GM21423 (cell line): ENCODE results near the gene SESN1.

Source experiments
- ATAC-seq: cut with Tn5 transposase; IDR thresholded peaks from one replicate; pipeline ENCODE4 v1.9.1; 2021; ENCODE audit warnings: mild to moderate bottlenecking, moderate library complexity; ENCODE audit not compliant: unreplicated experiment

Gene SESN1

DNA sequence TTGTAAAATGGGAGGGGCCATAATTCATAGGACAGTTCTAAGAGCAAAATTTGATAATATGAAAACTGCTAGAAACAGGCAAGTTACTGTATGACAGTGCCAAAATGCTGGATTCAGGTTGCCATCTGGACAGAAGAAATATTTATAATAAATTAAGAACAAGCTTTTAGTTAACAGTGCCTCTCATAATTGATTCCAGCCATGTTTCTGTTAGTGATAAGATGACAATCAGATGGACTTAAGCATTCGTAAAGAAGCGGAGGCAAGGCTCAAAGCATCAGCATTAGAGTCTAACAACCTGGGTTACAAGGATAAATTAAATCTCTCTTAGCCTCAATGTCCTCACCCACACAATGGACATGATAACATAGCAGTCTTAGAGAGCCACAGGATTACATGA lies 61.0 kb downstream of the SESN1 start:
- ATAC-seq: no peak

DNA sequence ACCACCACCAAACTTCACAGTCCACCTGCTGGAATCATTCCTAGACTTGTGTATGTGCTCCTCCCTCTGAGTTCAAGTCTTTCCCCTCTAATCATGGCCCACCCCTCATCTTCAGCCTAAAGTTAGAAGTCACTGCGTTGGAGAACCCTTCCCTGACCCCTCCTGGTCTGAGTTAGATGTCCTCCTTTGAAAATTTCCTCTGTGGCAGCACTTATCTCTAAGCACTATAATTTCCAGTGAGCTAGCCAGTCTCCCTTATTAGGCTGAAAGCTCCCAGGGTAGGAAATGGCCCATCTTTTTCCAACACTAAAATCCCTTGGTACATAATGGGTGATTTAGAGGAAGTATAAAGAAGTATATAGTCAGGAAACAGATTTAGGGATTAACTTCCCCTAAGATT lies 63.2 kb downstream of the SESN1 start:
- no peak for ATAC-seq

DNA sequence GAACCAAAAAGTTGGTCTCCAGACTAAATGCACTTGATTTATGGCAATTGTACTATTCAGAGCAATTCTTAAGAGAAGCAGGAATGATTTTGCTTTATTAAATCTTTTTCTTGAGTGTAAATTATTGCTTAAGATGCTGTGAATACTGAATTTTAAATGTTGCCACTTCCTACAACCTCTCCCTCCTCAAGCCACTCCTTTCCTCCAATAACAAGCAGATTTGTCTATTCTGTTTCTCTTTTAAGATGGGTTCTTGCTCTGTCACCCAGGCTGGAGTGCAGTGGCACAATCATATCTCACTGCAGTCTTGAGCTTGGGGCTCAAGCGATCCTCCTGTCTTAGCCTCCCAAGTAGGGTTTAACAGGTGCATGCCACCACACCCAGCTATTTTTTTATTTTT lies 65.3 kb downstream of the SESN1 start:
- no peak for ATAC-seq

DNA sequence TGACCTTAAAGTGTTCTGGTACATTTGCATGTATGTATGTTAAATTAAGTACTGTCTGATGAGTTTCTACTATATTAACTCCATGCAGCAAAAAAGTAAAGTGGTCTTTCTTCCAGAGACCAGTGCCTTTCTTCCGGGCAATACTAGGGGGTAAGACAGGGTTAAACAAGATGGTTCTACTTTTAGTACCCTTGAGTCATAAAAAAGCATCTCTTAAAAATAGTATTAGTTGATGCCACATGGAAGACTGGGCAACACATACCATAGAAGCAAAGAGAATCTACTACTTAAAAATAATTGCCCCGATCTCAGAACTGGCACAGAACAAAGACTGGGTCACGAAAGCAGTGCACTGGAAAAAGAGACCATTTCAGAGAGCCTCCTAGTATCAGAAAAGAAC lies 66.2 kb downstream of the SESN1 start:
- ATAC-seq: no peak

DNA sequence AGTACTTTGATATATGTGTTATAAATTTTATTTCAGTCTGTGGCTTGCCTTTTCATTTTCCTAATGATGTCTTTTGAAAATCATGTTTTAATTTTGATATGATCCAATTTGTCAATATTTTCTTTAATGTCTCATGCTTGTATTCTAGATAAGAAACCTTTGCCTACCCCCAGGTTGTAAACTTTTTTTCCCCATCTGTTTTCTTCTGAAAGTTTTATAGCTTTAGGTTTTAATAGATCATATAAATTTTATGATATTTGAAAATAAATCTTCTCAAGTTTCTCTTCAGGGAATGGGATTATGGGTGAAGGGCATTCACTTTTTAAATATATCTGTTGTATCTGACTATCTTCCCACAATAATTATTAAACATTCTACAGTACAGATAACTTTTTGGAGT lies 66.7 kb downstream of the SESN1 start:
- ATAC-seq: no peak

DNA sequence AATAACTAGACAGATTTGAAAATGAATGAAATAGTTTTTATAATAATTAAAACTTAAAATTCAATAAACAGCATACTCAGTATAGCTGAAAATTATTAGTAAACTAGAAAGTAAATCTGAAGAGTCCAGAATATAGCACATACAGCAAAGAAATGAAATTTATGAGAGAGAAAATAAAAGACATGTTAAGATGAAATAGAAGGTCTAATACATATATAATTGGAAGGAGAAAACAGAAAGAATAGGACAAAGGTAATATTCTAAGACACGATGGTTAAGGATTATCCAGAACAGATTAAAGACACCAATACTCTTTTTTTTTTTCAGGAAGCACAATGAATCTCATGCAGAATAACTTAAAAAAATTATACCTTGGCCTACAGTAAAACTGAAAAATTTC lies 69.0 kb downstream of the SESN1 start:
- ATAC-seq: no peak

DNA sequence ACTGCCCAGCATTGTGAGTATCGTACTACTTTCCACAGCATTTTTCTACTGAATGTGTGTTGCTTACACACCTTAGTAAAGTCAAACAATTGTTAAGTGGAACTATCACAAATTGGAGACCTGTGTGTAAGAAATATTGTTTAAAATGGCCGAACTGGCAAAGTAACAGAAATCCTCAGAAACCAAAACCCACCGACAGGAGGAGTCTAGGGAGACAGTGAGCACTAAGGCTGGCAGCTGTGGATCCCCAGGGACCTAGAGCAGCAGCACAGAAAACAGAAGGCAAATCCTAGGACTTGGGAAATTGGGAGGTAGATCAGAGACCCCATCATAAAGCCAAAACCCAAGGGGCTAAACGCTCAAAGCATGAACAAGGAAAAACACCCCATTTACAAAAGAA lies 69.9 kb downstream of the SESN1 start:
- no peak for ATAC-seq

DNA sequence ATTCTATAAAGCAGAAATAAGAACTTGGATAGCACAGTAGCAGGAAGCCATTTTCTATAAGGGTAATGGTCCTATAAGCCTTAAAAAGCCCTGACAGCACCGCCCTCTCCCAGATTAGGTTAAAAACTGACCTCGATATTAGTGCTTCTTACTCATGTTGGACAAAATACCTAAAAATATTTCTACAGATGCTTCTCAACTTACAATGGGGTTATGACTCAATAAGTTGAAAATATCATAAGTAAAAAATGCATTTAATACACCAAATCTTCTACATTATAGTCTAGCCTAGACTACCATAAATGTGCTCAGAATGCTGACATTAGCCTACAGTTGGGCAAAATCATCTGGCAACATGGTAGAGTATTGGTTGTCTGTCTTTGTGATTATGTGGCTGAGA lies 70.3 kb downstream of the SESN1 start:
- ATAC-seq: no peak

DNA sequence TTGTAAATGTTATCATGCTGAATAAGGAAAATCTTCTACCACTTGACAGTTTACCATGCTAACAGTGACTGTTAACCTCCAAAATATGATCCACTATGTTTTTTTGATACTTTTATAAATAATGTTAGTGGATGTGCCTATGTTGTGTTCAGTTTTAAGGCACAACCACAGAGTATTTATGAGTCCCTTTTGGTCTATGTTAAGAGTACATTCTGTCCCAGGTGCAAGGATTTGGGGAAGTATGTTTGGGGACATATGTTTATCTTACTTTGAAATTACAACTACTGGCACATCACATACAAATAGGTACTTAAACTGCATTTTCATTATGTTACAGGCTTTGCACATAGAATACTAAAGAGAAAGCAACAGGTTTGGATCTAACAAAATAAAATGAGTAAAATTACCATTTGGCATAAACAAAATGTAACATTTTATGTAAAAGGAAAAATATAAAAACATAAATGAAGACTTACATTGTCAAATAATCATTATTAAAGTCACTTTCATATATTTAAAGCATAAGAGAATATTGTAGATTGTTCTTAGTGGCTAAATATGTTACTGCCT lies 71.2 kb downstream of the SESN1 start:
- ATAC-seq: no peak

DNA sequence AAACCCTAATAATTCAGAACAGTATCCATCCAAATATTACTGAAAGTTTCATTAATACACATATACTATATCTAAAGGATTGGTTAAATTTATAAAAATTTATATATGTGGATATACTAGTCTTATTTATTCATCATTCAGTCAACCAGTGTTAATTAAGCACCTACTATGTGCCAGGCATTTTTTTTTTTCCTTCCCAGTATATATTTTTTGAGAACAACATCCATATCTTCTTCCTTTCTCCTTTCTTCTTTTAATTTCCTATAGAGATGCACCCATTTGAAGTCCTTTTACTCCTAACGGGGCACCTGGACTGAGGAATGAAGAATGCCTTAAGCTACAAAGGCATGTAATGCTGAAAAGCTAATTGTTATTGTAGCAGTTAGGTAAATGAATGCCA lies 72.8 kb downstream of the SESN1 start:
- ATAC-seq: no peak

DNA sequence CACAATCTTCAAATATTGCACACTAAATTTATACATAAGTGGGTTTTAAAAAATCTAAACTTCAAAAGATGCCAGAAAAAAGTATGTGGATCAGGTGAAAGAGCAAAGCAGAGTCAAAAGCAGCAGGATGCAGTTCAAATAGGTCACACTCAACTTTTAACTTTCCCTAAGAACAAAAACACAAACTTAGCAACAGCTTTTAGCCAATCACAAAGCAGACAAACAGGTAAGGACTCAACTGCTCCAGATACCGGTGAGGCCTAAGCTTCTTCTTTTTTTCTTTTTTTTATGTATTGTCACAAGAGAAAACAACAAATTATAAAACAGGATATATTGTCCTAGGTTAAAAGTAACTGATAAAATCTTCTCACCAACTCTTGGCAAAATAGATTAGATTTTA lies 74.7 kb downstream of the SESN1 start:
- no peak for ATAC-seq

DNA sequence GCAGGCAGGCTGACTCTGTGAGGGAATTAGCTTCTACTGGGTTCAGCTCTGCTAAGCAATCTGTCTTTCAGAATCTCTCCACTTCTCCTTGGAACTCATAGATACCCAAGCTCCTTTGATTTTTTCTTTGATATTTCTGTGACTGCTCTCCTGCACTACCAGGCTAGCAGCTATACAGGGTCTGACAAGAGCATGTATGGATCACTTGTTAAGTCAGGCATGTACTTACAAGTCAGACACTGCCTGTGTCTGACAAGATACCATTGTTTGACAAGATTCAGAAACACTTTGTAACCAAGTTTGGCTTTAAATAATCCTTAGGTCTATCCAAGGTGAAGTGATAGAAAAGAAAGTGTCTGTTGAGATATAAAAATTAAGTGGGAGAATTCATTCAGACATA lies 79.5 kb downstream of the SESN1 start:
- no peak for ATAC-seq

DNA sequence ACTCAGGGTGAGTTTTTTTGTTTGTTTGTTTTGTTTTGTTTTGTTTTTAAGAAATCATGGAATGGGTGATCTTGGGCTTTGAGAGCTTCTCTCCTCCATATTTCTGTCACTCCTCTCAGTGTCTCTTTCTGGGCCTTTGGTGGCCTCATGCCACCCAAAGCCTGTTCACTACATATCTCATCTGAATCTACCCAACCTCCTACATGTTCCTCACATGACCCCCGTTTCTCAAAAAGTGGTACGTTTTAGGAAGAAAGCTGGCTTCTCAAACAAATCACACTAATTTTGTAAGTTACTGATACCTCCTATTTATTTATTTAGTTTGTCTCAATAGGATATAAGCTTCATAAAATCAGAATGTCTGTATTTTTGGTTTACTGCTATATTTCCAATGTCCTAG lies 80.0 kb downstream of the SESN1 start:
- ATAC-seq: no peak

DNA sequence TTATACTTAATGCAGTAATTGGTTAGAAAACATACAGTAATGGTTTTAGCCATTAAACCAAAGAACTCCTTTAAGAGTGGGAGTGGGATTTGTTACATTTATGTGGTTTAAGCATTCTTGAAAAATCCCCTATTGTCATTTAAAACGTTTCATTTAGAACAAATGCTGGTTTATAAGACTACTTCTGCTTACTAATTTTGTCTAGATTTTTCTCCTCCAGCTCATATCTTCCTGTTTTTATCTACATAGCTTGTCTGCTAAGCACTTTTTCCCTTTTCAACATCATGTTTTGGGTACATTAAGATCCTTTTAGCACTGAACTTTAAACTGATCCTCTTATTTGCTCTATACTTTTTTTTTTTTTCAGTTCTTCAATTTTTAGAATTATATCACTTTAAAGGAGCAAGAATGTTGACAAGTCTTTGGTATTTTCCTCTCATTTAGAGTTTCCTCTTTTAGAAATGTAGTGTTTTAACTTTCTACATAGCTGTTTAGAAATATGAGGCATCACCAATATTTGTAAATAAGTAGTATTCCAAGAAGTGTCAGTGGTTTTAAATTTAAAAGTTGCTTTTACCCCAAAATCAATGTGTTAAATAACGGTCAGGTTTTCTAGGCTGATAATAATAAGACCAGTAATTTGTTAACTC lies 80.9 kb downstream of the SESN1 start:
- no peak for ATAC-seq

DNA sequence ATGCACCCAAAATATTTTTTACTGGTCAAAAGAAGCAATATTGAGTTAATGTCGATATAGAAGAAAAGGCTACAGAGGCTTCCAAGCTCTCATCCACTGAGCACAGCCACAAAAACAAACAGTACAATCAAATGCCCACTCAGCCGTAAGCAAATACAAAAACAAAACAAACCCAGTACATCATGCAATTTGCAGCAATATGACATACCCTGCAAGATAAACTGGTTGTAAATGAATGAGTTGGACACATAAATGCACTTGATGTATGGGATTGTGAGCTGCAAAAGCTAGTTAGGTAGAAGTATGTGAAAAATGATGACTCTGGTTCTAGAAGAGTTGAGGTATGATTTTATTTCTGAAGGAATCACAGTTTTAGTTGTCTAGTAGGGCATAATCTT lies 83.9 kb downstream of the SESN1 start:
- ATAC-seq: no peak

DNA sequence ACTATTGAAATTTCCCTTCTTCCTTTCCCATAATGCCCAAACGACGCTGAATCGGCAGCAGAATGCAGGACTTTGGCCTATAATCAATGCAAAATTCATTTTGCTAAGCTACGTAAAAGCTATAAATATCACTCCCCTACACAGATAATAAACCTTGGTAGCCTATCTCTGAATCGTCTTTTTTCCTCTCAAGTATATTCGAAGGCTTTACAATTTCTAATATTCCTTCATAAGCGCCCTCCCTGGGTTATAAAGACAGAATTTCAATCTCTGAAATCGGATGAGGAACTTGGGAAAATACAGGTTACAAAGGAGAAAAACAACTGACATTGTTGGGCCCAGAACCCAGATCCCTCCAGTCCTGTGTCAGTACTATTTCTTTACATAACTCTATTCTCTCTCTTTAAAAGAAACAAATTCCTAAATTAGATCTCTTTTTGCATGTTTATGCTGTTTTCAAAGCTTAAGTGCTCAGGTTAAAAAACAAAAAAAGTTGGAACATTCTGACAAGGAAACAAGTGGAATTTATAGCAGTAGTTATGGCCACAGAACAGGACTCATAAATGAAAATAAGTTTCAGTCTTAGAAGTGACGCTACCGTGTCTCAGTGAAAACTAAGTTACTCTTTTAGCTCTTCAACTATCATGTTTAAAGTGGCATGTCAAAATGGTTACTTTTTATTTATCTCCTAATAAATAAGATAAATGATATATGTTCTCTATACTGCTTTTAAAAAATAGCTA lies 84.5 kb downstream of the SESN1 start:
- no peak for ATAC-seq

DNA sequence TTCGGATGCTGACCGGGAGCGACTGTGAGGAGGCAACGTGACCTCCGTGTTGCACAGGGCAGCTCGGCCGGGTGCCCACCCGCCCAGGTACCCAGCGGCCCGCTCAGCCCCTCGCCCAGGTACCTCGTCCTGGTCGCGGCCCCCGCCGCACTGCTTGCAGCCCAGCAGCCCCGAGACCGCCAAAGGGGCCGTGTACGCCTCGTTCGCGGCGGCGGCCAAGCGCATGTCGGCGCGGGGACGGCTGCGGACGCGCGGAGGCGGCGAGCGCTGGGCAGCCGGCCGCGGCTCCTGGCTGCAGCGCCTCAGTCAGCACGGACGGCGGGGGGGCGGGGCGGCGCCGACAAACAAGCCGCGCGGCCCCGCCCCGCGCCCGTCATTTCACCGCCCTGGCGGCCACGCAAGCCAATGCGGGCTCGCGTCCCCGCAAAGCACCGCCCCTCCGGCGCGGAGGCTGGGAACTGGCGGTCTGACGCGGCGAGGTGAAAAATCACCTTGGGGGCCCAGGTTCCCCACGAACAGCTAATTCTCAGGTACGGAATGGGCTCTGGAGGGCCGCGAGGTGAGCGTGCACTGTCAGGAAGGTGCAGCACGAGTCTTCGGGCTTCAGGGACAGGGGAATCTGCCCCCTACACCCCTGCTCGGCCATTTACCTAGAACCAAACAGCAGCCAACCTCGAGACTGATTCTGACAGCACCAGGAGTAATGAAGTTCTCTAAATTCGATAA lies 85.2 kb downstream of the SESN1 start:
- peak; percentile 97 for ATAC-seq

DNA sequence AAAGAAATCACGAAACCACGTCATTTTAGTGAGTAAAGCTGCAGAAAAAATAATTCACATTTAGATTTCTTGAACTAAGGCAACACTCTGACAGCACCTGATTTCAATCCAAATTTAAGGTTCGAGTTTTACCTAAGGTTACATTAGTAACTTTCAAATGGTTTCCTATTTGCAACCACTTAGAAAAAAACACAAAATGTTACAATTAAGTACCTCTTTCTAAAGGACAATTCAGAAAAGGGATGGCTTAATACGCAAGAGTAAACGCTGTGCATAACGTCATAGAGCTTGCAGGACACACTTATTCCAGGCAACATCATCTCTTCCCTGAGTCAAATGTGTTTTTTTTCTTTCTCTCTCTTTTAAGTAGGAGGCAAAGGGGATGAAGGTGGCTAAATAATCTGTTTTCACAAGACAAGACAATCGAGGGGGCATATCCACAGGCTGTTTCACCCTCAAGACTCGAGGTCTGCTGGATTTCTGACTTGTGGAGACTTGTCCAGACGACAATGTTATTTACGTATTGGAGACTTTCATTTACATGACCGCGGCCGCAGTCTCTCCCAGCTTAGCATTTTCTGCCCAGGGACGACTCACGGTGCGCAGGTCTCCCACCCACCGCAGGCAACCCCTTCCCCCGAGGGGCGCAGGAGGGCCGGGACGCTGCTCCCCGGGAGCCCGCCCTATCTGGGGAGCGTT lies 86.0 kb downstream of the SESN1 start:
- ATAC-seq: peak; percentile 11

DNA sequence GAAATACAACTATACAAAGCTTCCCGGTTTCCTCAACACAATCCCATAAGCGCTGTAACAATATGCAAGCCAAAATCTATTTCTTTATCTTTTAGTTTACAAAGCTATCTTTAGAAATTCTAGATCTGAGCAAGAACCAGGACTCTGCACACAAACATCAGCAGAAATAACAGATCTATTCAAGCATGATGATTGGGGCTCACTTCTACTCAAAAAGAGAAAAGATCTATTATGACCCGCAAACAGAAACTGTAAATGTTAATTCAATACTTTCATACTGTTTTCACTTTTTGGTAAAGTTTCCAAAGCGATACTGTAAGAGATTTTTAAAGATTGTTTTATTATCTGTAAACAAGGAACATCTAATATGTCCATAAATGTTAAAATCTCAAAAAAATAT lies 86.6 kb downstream of the SESN1 start:
- ATAC-seq: no peak

DNA sequence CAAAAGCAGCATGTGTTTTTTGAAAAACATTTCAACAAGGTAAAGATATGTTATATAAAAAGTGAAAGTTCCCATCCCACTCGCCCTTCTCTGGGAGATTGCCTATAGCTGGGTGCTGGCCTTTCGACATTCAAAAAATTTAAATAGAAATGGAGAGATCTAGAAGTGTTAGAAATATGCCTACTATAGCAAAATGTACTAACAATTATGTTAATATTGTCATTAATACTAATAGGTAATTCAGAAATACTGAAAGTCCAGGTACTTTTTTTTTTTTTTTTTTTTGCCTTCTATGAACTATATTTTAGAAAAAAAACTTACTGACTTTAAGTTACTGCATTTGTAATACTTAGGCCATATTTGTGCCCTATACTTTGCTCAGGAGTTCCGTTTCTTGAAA lies 87.1 kb downstream of the SESN1 start:
- no peak for ATAC-seq

DNA sequence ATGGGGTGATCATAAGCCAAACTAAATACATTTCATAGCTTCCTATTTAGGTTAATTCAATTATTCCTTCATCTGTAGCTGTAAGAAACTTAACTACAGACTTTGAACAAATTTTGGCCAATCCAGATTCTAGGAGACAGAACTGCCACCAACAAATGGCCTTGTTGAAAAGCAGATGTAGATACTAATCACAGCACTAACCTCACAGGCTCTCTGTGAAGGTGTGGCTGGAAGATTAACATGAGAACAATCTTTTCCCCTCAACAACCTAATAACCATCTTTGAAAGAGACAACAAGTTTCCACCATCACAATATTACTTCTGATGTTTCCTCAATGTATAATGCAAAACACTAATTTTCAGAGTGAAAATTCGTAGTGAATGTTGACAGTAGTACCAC lies 87.8 kb downstream of the SESN1 start:
- ATAC-seq: no peak
